K562 (cell line): ENCODE results near the gene TRAPPC4. TPM values are rescaled to one million over a fixed set of nuclear protein-coding genes. Genes with fewer than 3 reads are reported as not detected.

Experiments used
- AFF4 ChIP-seq: sonication (generic); formaldehyde crosslinking; IDR thresholded peaks from 2 replicates; pipeline ENCODE4 v1.8.0; 2023; ENCODE audit warnings: mild to moderate bottlenecking, missing genetic modification reagents
- BRD4 ChIP-seq: fragments of 200-600 bp; sonication (generic); IDR thresholded peaks from 2 replicates; pipeline ENCODE4 v1.6.1; 2017; ENCODE audit warnings: inconsistent platforms
- ERF ChIP-seq: fragments of 450-650 bp; formaldehyde crosslinking; IDR thresholded peaks from 2 replicates; pipeline ENCODE4 v1.4.0; 2020; ENCODE audit warnings: mild to moderate bottlenecking, mixed read lengths
- ESRRB ChIP-seq: fragments of 250-450 bp; sonication (Bioruptor Pico); IDR thresholded peaks from 2 replicates; pipeline ENCODE4 v1.5.0; 2020; ENCODE audit warnings: mild to moderate bottlenecking, moderate library complexity, borderline replicate concordance
- FOXK2 ChIP-seq, 2 experiments: fragments of 450-650 bp; IDR thresholded peaks in 1 of 2; conservative IDR thresholded peaks in 1 of 2; 2 replicates each; pipeline ENCODE4 v1.6.1; 2016; ENCODE audit warnings: low read depth in 2 of 2, mild to moderate bottlenecking in 1 of 2
- FOXP1 ChIP-seq: sonication (generic); formaldehyde crosslinking; IDR thresholded peaks from 2 replicates; pipeline ENCODE4 v1.8.0; 2022; ENCODE audit warnings: mild to moderate bottlenecking, missing genetic modification reagents
- HCFC1 ChIP-seq: IDR thresholded peaks from 2 replicates; pipeline ENCODE4 v1.6.1; 2012; ENCODE audit warnings: low read depth, low read length, improper control_type of control experiment
- IRF2 ChIP-seq: sonication (generic); formaldehyde crosslinking; IDR thresholded peaks from 2 replicates; pipeline ENCODE4 v1.8.1; 2022; ENCODE audit warnings: mild to moderate bottlenecking, missing genetic modification reagents
- MIER1 ChIP-seq: fragments of 450-650 bp; IDR thresholded peaks from 2 replicates; pipeline ENCODE4 v1.6.1; 2016; ENCODE audit warnings: antibody characterized with exemption, mild to moderate bottlenecking, low read depth
- POLR2B ChIP-seq: fragments of 450-650 bp; IDR thresholded peaks from 2 replicates; pipeline ENCODE4 v1.6.1; 2018; ENCODE audit warnings: low read depth; ENCODE audit not compliant: partially characterized antibody
- PTRF ChIP-seq: fragments of 450-650 bp; IDR thresholded peaks from 2 replicates; pipeline ENCODE4 v1.6.1; 2016; ENCODE audit warnings: mild to moderate bottlenecking, missing genetic modification characterization, missing compliant biosample characterization
- RCOR1 ChIP-seq, 2 experiments: IDR thresholded peaks; 2 replicates each; pipeline ENCODE4 v1.6.1; 2012; ENCODE audit warnings: low read depth in 2 of 2, low read length in 2 of 2, borderline replicate concordance in 1 of 2, improper control_type of control experiment in 1 of 2
- RNF219 ChIP-seq: fragments of 250-450 bp; sonication (Bioruptor Pico); IDR thresholded peaks from 2 replicates; pipeline ENCODE4 v1.5.0; 2022; ENCODE audit warnings: mild to moderate bottlenecking
- SMARCA4 ChIP-seq: fragments of 450-650 bp; IDR thresholded peaks from 2 replicates; pipeline ENCODE4 v1.6.1; 2016
- SMC3 ChIP-seq: conservative IDR thresholded peaks from 2 replicates; pipeline ENCODE4 v1.6.1; 2011; ENCODE audit warnings: low read depth, low read length, improper control_type of control experiment; ENCODE audit not compliant: insufficient read depth
- SP1 ChIP-seq: sonication (generic); formaldehyde crosslinking; IDR thresholded peaks from 2 replicates; pipeline ENCODE4 v1.8.1; 2022; ENCODE audit warnings: mild to moderate bottlenecking, missing genetic modification reagents
- SPI1 ChIP-seq: IDR thresholded peaks from 2 replicates; pipeline ENCODE4 v1.6.1; 2011; ENCODE audit warnings: low read depth, low read length, control low read depth, borderline replicate concordance
- XRCC4 ChIP-seq: IDR thresholded peaks from one replicate; pipeline ENCODE4 v1.6.1; 2011; ENCODE audit not compliant: insufficient read depth, insufficient read length; ENCODE audit errors: extremely low read depth
- YY1 ChIP-seq, 3 experiments: IDR thresholded peaks; 2 replicates each; pipeline ENCODE4 v1.6.1; 2011; ENCODE audit warnings: low read length in 2 of 3, mild to moderate bottlenecking in 2 of 3, moderate library complexity in 2 of 3, borderline replicate concordance in 1 of 3, control low read depth in 1 of 3, low read depth in 1 of 3; ENCODE audit not compliant: insufficient read depth in 3 of 3, insufficient replicate concordance in 2 of 3, control insufficient read depth in 1 of 3, insufficient read length in 1 of 3; ENCODE audit errors: extremely low read depth in 1 of 3
- ZFP1 ChIP-seq: fragments of 450-650 bp; formaldehyde crosslinking; IDR thresholded peaks from 2 replicates; pipeline ENCODE4 v1.4.0; 2020; ENCODE audit warnings: mild to moderate bottlenecking, mixed read lengths
- ZFP30 ChIP-seq: fragments of 250-450 bp; sonication (Bioruptor Pico); IDR thresholded peaks from 2 replicates; pipeline ENCODE4 v1.8.0; 2022; ENCODE audit warnings: moderate library complexity, mild to moderate bottlenecking, inconsistent platforms, borderline replicate concordance
- polyA plus RNA-seq, 8 experiments: library from polyadenylated mRNA; depleted of rRNA in 4 of 8; stranded (reverse) in 5 of 8; unstranded in 3 of 8; fragments of >200 nt; fragmentation: Nextera tagmentation in 2 of 8; fragmentation: Illumina TruSeq in 1 of 8; extraction: Ambion mirVana in 2 of 8; extraction: Trizol in 1 of 8; gene quantifications; 2 replicates each; pipeline versions ENCODE4 v1.2.1 to v1.2.3, GENCODE V29; 2011 to 2014; ENCODE audit warnings: inconsistent platforms in 1 of 8, missing spikeins in 1 of 8
- total RNA-seq, 7 experiments: library from RNA; depleted of rRNA in 6 of 7; stranded (reverse); fragments of >200 nt in 6 of 7; fragmentation: Illumina TruSeq in 2 of 7; extraction: Trizol in 2 of 7; gene quantifications; 2 replicates each; pipeline versions ENCODE4 v1.2.1 to v1.2.3, GENCODE V29; 2011 to 2021; ENCODE audit warnings: low replicate concordance in 1 of 7

Gene TRAPPC4
- total and polyA plus RNA-seq, 9 of the 15 experiments (the other 6 are each of a cell fraction or from before 2014, with no cell fraction given): 121 to 524 (median 142) TPM

- TF ChIP-seq SPI1 (peak; percentile 100), RCOR1 (IDR thresholded peaks at IDR 0.05; ENCODE audit: borderline replicate concordance in 1 of 2, low read depth in 2 of 2, low read length in 2 of 2) (peak in 1 of 2 experiments; percentile 63; a peak in 2 of 4 replicates), BRD4 (no peak), ERF (CRISPR knock-in tag) (0 out of 2 replicates have a peak, but pooled peaks have one; percentile 15), YY1 (IDR thresholded peaks at IDR 0.05; ENCODE audit: borderline replicate concordance in 1 of 3, control insufficient read depth in 1 of 3, extremely low read depth in 1 of 3, insufficient read depth in 3 of 3, insufficient read length in 1 of 3, insufficient replicate concordance in 2 of 3, low read depth in 1 of 3, low read length in 2 of 3) (peak in 1 of 3 experiments; percentile 27), ZFP1 (CRISPR knock-in tag) (no peak), SP1 (CRISPR knock-in tag) (peak; percentile 86), ZFP30 (CRISPR knock-in tag) (no peak), MIER1 (no peak), POLR2B (peak; percentile 38), SMARCA4 (peak; percentile 66; the same call in 1 of the 2 replicates), ESRRB (CRISPR knock-in tag) (no peak), AFF4 (CRISPR knock-in tag) (no peak), IRF2 (CRISPR knock-in tag) (no peak), HCFC1 (no peak), FOXP1 (CRISPR knock-in tag) (no peak), RNF219 (CRISPR knock-in tag) (no peak), SMC3 (no peak), FOXK2 (conservative IDR thresholded peaks at IDR 0.05 in 1 of 2, IDR thresholded peaks at IDR 0.05 in 1 of 2; ENCODE audit: low read depth in 2 of 2) (peak; percentile 56 to 82; a peak in 2 of 4 replicates), PTRF (tag) (no peak), XRCC4 (no peak)
Observed at GRCh38 chr11:118980191-118980881, 38.2 kb upstream of the TRAPPC4 start (continued).
